ENCODE data around the gene OR9A4. TPM values are rescaled to one million over a fixed set of nuclear protein-coding genes. Genes with fewer than 3 reads are reported as not detected.

The OR9A4 gene
- total and polyA plus RNA-seq, 9 donors, result 0.12 to 0.43 (median 0.31) TPM; not detected in 5

GRCh38 chr7:141956084-141956483, 39.9 kb downstream of the OR9A4 start:
- no peak for TF ChIP-seq POLR2A (IDR thresholded peaks at IDR 0.05)
- no peak for TF ChIP-seq CTCF (IDR thresholded peaks at IDR 0.05)
- TF ChIP-seq EP300 (IDR thresholded peaks at IDR 0.05), result no peak
- Histone ChIP-seq H3K27ac (no peak overlapping the region), H3K9me3 (peaks cover 0 to 3% of the 10 kb centered on the region in 2 donors), H3K4me1 (ENCODE audit: insufficient read depth) (no peaks in the 10 kb centered on the region), H3K36me3 (no peaks in the 10 kb centered on the region), H3K4me3 (no peak overlapping the region), H3K27me3 (no peaks in the 10 kb centered on the region)
- intact Hi-C loops (cut with DNase I), result no loop called here
- DNase-seq, result no peak
- 73 to 81% (median 80%) methylated on average over 3 of the region's 3 CpGs for WGBS, 3 donors

GRCh38 chr7:141960687-141961422, 44.7 kb downstream of the OR9A4 start:
- H3K4me1 ChIP-seq (ENCODE audit: insufficient read depth), result no peaks in the 10 kb centered on the region
- intact Hi-C loops (cut with DNase I), result no loop called here
- H3K27me3 ChIP-seq, result no peaks in the 10 kb centered on the region
- no peaks in the 10 kb centered on the region for H3K36me3 ChIP-seq
- no peak overlapping the region for H3K27ac ChIP-seq
- DNase-seq, result no peak
- TF ChIP-seq CTCF (IDR thresholded peaks at IDR 0.05) (no peak), POLR2A (IDR thresholded peaks at IDR 0.05) (no peak)
- no peak overlapping the region for H3K4me3 ChIP-seq
- H3K9me3 ChIP-seq, result no peaks in the 10 kb centered on the region
- 85 to 93% (median 90%) methylated on average over 3 of the region's 3 CpGs for WGBS, 3 donors

Other genes starting within 250 kb of the OR9A4 start
- 10 to 100 TPM in 6 of 7 donors, 1 to 10 TPM in 1; 8.9 to 15.7 (median 13.0) TPM for gene DENND11, start 214.2 kb upstream of the OR9A4 start, total RNA-seq
- gene DENND11, start 214.2 kb upstream of the OR9A4 start, polyA plus RNA-seq, result 10 to 100 TPM in 1 of 2 donors, 1 to 10 TPM in 1; 6.0 to 13.2 TPM
- under 1 TPM in 3 of 7 donors, not detected in 4; 0.07 to 0.27 (median 0.20) TPM for gene WEE2, start 208.0 kb upstream of the OR9A4 start, total RNA-seq
- under 1 TPM in 1 of 2 donors, not detected in 1; 0.11 TPM for gene WEE2, start 208.0 kb upstream of the OR9A4 start, polyA plus RNA-seq
- 100 to 1,000 TPM in 1 of 7 donors, 10 to 100 TPM in 6; 79.3 to 109 (median 91.4) TPM for gene SSBP1, start 178.0 kb upstream of the OR9A4 start, total RNA-seq
- gene SSBP1, start 178.0 kb upstream of the OR9A4 start, polyA plus RNA-seq, result 100 to 1,000 TPM; 142 to 228 TPM
- gene TAS2R3, start 152.3 kb upstream of the OR9A4 start, total RNA-seq, result 1 to 10 TPM; 1.2 to 4.9 (median 3.5) TPM
- gene TAS2R3, start 152.3 kb upstream of the OR9A4 start, polyA plus RNA-seq, result under 1 TPM; 0.17 to 0.92 TPM
- 1 to 10 TPM; 1.3 to 2.7 (median 2.0) TPM for gene TAS2R4, start 139.7 kb upstream of the OR9A4 start, total RNA-seq
- 1 to 10 TPM in 1 of 2 donors, under 1 TPM in 1; 0.34 to 1.5 TPM for gene TAS2R4, start 139.7 kb upstream of the OR9A4 start, polyA plus RNA-seq
- gene TAS2R5, start 126.2 kb upstream of the OR9A4 start, total RNA-seq, result 1 to 10 TPM; 1.2 to 4.9 (median 3.7) TPM
- 1 to 10 TPM; 1.5 to 1.9 TPM for gene TAS2R5, start 126.2 kb upstream of the OR9A4 start, polyA plus RNA-seq
- gene PRSS37, start 74.9 kb upstream of the OR9A4 start, total RNA-seq, result not detected
- not detected for gene PRSS37, start 74.9 kb upstream of the OR9A4 start, polyA plus RNA-seq
- 1 to 10 TPM in 4 of 7 donors, under 1 TPM in 3; 0.45 to 3.5 (median 1.5) TPM for gene CLEC5A, start 30.6 kb downstream of the OR9A4 start, total RNA-seq
- under 1 TPM; 0.31 to 0.32 TPM for gene CLEC5A, start 30.6 kb downstream of the OR9A4 start, polyA plus RNA-seq
- not detected for gene TAS2R38, start 57.4 kb downstream of the OR9A4 start, total RNA-seq
- gene TAS2R38, start 57.4 kb downstream of the OR9A4 start, polyA plus RNA-seq, result not detected
- 1 to 10 TPM in 2 of 7 donors, under 1 TPM in 5; 0.51 to 1.6 (median 0.87) TPM for gene MGAM, start 79.5 kb downstream of the OR9A4 start, total RNA-seq
- under 1 TPM; 0.08 to 0.32 TPM for gene MGAM, start 79.5 kb downstream of the OR9A4 start, polyA plus RNA-seq
- gene MGAM2, start 195.3 kb downstream of the OR9A4 start, total RNA-seq, result under 1 TPM in 6 of 7 donors, not detected in 1; 0.07 to 0.20 (median 0.12) TPM
- gene MGAM2, start 195.3 kb downstream of the OR9A4 start, polyA plus RNA-seq, result under 1 TPM in 1 of 2 donors, not detected in 1; 0.05 TPM

Data from ovary (tissue), 9 donors.